Measurements from ENCODE around the gene MKI67. TPM values are rescaled to one million over a fixed set of nuclear protein-coding genes. Genes with fewer than 3 reads are reported as not detected.

MKI67 gene
- polyA plus RNA-seq, 1 donor (not counting 4 experiments of a cell fraction or from before 2014, with no cell fraction given): 10.4 TPM

- Histone ChIP-seq H3K36me3 (ENCODE audit: control insufficient read depth in 2 of 2, extremely low read depth in 1 of 2, insufficient read depth in 2 of 2, low read length in 2 of 2) (peaks cover 22 to 28% of the 10 kb centered on the region in 2 experiments), H3K4me1 (ENCODE audit: control insufficient read depth, extremely low read depth, insufficient read depth, low read length) (peaks cover 36% of the 10 kb centered on the region), H2AFZ (ENCODE audit: control insufficient read depth, low read length) (no peak overlapping the region), H3K9me1 (ENCODE audit: control insufficient read depth, extremely low read depth, insufficient read depth, low read length) (peaks cover 4% of the 10 kb centered on the region), H3K4me3 (ENCODE audit: control insufficient read depth in 2 of 3, extremely low read depth in 1 of 3, insufficient read depth in 2 of 3, low read depth in 1 of 3, low read length in 3 of 3) (peak overlapping the region; percentile 62 to 96 (median 94)), H4K20me1 (ENCODE audit: control insufficient read depth, extremely low read depth, insufficient read depth, low read length) (peaks cover 4% of the 10 kb centered on the region), H3K79me2 (ENCODE audit: control insufficient read depth, insufficient read depth, low read length) (peaks cover 43% of the 10 kb centered on the region), H3K9ac (ENCODE audit: control insufficient read depth, extremely low read depth, insufficient read depth, low read length) (peak overlapping the region; percentile 95), H3K9me3 (ENCODE audit: control insufficient read depth, low read depth, low read length) (no peaks in the 10 kb centered on the region), H3K27ac (ENCODE audit: control insufficient read depth, insufficient read depth, low read length) (peak overlapping the region; percentile 97), H3K27me3 (ENCODE audit: control insufficient read depth, extremely low read depth, insufficient read depth, low read length) (no peaks in the 10 kb centered on the region), H3K4me2 (ENCODE audit: control insufficient read depth, extremely low read depth, insufficient read depth, low read depth, low read length) (peak overlapping the region; percentile 96)
- TF ChIP-seq CTCF (optimal IDR thresholded peaks at IDR 0.05 in 1 of 3, IDR thresholded peaks at IDR 0.05 in 1 of 3, conservative IDR thresholded peaks at IDR 0.05 in 1 of 3; ENCODE audit: extremely low read depth in 1 of 3, insufficient read depth in 2 of 3, low read length in 3 of 3): no peak
- TF ChIP-seq EZH2 (IDR thresholded peaks at IDR 0.05; ENCODE audit: low read length): no peak
- dilution Hi-C loops (cut with MboI; ENCODE audit: extremely low pct_ligation_motif_present, low sequenced_read_pairs): no loop called here
- no peak for FAIRE-seq
- no peak for DNase-seq (ENCODE audit: low read depth, low spot score)
These were observed 76.8 kb downstream of the MKI67 start for GRCh38 chr10:128049226-128050120.

GRCh38 chr10:128048819-128049210 is 77.4 kb downstream of the MKI67 start:
- TF ChIP-seq EZH2 (IDR thresholded peaks at IDR 0.05; ENCODE audit: low read length) (no peak), CTCF (optimal IDR thresholded peaks at IDR 0.05 in 1 of 3, IDR thresholded peaks at IDR 0.05 in 1 of 3, conservative IDR thresholded peaks at IDR 0.05 in 1 of 3; ENCODE audit: extremely low read depth in 1 of 3, insufficient read depth in 2 of 3, low read length in 3 of 3) (no peak)
- DNase-seq (ENCODE audit: low read depth, low spot score) (no peak), FAIRE-seq (no peak)
- H3K4me2 ChIP-seq (ENCODE audit: control insufficient read depth, extremely low read depth, insufficient read depth, low read depth, low read length): peak overlapping the region; percentile 96
- peak overlapping the region; percentile 62 to 96 (median 94) for H3K4me3 ChIP-seq (ENCODE audit: control insufficient read depth in 2 of 3, extremely low read depth in 1 of 3, insufficient read depth in 2 of 3, low read depth in 1 of 3, low read length in 3 of 3)
- H3K9me1 ChIP-seq (ENCODE audit: control insufficient read depth, extremely low read depth, insufficient read depth, low read length): peaks cover 3% of the 10 kb centered on the region
- H3K9ac ChIP-seq (ENCODE audit: control insufficient read depth, extremely low read depth, insufficient read depth, low read length): peak overlapping the region; percentile 95
- H3K27me3 ChIP-seq (ENCODE audit: control insufficient read depth, extremely low read depth, insufficient read depth, low read length): no peaks in the 10 kb centered on the region
- no peaks in the 10 kb centered on the region for H4K20me1 ChIP-seq (ENCODE audit: control insufficient read depth, extremely low read depth, insufficient read depth, low read length)
- H3K27ac ChIP-seq (ENCODE audit: control insufficient read depth, insufficient read depth, low read length): peak overlapping the region; percentile 97
- peaks cover 43% of the 10 kb centered on the region for H3K79me2 ChIP-seq (ENCODE audit: control insufficient read depth, insufficient read depth, low read length)
- peaks cover 31% of the 10 kb centered on the region for H3K4me1 ChIP-seq (ENCODE audit: control insufficient read depth, extremely low read depth, insufficient read depth, low read length)
- no peak overlapping the region for H2AFZ ChIP-seq (ENCODE audit: control insufficient read depth, low read length)
- no peaks in the 10 kb centered on the region for H3K9me3 ChIP-seq (ENCODE audit: control insufficient read depth, low read depth, low read length)
- peaks cover 18 to 28% of the 10 kb centered on the region in 2 experiments for H3K36me3 ChIP-seq (ENCODE audit: control insufficient read depth in 2 of 2, extremely low read depth in 1 of 2, insufficient read depth in 2 of 2, low read length in 2 of 2)
- dilution Hi-C loops (cut with MboI; ENCODE audit: extremely low pct_ligation_motif_present, low sequenced_read_pairs): no loop called here
